A673 (cell line): ENCODE measurements around the gene S1PR4.

Experiments used
- CTCF ChIP-seq: fragments of 300-800, 200-600 bp; sonication (generic); conservative IDR thresholded peaks from 2 replicates; pipeline ENCODE4 v1.5.1; 2017; ENCODE audit warnings: low read depth, mild to moderate bottlenecking, antibody characterized with exemption, low read length, moderate library complexity, mixed read lengths
- EZH2 ChIP-seq: fragments of 200-600 bp; sonication (generic); IDR thresholded peaks from 2 replicates; pipeline ENCODE4 v1.6.1; 2017; ENCODE audit warnings: borderline replicate concordance, low read depth, mild to moderate bottlenecking, mixed read lengths, antibody characterized with exemption, low read length; ENCODE audit not compliant: poor library complexity, severe bottlenecking

GRCh38 chr19:3178973-3179738 lies 587 bp downstream of the S1PR4 start:
- TF ChIP-seq CTCF (no peak), EZH2 (no peak)
